HT1080 (cell line): Measurements from ENCODE around the gene TMEM35A. TPM values are rescaled to one million over a fixed set of nuclear protein-coding genes. Genes with fewer than 3 reads are reported as not detected.
A peak's percentile ranks its signal among the peaks of the same experiment; 100 is the strongest.

ENCODE experiments used
- DNase-seq: peaks from one replicate; pipeline ENCODE4 v3.0.0-alpha.2; 2015; ENCODE audit warnings: low read depth
- polyA plus RNA-seq, 2 experiments: library from polyadenylated mRNA; depleted of rRNA; stranded (reverse); fragments of >200 nt; gene quantifications; 2 replicates each; pipeline ENCODE4 v1.2.3, GENCODE V29; 2015
- total RNA-seq: library from RNA; depleted of rRNA; stranded (reverse); fragments of >200 nt; shearing (Covaris generic); gene quantifications from 2 replicates; pipeline ENCODE4 v1.2.3, GENCODE V29; 2014; rRNA removed

The TMEM35A gene, protein sequence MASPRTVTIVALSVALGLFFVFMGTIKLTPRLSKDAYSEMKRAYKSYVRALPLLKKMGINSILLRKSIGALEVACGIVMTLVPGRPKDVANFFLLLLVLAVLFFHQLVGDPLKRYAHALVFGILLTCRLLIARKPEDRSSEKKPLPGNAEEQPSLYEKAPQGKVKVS
- total RNA-seq: 0.16 TPM in 1 of 2 replicates, not detected in the other
- polyA plus RNA-seq (2015; cell fraction: cytosol; rRNA removed): not detected in 2 replicates
- not detected in 2 replicates for polyA plus RNA-seq (2015; cell fraction: nucleus; rRNA removed)

DNA sequence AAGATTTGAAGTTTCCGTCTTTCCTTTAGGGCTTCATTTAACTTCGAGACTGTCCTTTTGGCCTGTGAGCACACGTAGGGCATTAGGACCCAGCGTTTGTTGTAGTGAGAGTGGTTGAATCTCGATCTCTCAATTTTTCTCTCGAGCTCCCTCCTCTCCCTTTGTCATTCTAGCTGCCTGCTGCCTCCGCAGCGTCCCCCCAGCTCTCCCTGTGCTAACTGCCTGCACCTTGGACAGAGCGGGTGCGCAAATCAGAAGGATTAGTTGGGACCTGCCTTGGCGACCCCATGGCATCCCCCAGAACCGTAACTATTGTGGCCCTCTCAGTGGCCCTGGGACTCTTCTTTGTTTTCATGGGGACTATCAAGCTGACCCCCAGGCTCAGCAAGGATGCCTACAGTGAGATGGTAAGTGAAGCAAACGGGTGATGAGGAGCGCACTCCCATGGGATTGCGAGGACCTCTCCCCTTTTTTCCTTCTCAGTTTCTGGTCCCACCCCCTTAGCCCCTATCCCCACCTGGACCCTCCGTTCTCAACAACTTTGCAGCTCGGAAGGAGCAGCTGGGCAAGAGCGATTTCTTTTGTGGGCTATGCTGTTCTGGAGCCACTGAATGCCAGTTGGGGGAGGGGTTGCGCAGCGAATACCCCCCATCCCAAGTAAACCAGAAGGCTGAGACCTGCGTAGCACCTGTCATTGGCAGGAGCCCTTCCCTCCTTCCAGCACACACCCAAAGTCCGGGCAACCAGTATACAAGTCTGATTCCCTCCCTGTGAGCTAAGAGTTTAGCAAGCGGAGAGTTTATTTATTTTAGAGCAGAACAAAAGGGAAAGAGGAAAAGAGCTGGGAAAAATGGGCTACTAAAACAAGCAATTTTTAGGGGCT lies at the start of gene TMEM35A:
TSS of gene TMEM35A (plus strand) at position 164 of the 883 bp plus-strand sequence. CDS start at position 288, 124 bp downstream.
- no peak for DNase-seq

DNA sequence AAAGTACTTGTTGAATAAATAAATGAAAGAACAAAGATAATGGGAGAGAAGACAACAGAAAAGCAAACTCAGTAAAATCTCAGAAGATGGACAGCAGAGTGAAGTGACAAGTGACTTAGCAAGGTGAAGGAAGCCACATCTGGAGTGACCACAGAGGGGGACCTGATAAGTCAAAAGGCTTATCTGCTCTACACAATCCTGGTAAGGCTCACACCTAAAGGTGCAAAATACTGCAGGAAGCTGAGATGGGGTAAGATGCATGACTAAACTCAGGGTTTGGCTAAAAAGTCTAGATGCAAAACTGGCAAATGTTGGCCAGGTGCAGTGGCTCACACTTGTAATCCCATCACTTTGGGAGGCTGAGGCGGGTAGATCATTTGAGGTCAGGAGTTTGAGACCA lies 49.0 kb upstream of the TMEM35A start:
- no peak for DNase-seq

DNA sequence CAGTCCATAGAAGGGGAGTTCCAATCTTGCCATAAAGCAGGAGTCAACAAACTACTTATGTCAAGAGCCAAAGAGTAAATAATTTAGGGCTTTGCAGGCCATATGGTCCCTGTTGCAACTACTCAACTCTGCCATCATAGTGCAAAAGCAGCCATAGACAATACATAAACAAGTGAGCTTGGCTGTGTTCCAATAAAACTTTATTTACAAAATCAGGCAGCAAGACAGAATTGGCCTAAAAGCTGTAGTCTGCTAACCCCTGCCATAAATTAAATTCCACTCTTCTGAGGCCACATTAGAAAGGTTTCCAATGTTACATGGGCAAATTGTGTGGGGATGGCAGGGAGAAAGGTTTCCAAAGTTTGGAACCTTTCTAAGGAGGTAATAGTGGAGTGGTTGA lies 41.4 kb upstream of the TMEM35A start:
- DNase-seq: no peak

DNA sequence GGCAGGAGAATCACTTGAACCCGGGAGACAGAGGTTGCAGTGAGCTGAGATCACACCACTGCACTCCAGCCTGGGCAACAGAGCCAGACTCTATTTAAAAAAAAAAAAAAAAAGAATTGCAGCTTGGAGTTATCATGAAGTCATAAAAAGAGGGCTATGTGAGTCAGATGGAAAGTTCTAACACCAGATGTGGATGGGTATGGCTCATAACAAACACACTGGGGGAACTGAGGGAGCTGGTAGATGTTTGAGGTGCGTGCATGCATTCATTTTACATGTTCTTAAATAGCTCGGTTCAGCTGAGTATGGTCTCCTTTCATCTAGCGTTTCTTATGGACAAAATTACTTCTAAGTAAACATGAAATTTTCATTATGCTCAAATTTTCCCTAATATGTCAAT lies 38.5 kb upstream of the TMEM35A start:
- DNase-seq: no peak

DNA sequence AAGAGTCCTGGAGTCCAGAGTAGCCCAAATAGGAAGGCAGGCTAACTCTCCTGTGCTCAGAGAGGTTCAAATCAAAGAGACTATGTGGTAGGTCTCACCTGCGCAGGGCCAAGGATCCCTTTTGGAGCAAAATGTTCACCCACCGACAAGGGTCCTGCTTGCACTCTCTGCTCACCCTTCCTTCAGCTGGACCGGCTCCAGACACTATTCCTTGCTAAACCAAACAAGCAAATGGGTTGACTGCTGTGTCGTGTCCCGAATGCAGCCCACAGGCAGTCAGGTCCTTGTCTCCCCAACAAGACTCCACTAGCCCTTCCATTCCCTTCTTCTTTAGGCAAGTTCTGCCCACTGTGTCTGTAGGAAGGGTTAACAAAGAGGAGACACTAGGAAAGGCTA lies 27.5 kb upstream of the TMEM35A start:
- DNase-seq: no peak

DNA sequence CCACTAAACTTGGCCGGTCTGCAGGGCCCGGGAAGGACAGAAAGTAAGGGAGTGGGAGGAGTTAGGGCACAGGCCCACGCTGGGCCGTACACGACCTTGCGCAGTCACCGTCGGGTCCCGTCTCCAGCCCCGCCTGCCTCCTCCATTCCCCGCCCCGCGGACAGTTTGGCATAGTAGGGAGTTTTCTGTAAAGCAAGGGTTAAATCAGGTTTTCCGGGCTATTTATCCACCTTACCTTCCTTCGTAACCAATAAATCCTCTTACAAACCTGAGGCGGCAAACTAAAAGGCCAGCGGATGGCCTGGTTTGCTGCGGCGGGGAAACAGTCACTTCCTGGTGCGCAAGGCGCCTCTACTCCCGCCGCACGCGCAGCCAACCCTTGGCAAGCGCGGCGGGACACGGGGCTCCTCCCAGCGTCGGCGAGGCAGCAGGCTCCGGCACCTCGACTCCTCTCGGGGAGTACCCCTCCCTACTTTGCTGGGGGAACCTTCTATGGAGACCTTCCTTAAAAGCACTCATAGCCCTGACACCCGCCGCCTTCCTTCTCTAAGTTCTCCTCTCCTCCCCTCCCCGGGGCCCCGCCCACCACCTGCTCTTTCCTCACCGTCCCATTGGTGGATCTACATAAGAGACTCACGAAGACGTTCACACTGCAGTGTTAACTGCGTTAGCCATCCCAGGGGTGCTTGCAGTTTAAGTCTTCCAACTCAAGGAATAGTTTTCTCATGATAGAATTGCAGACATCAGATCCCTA lies 27.0 kb upstream of the TMEM35A start, which contains the start of gene TRMT2B:
TSS of gene TRMT2B (minus strand) at position 563 of the 754 bp plus-strand sequence. CDS start 9,822 bp downstream, outside the sequence.
- DNase-seq: peak; percentile 79

DNA sequence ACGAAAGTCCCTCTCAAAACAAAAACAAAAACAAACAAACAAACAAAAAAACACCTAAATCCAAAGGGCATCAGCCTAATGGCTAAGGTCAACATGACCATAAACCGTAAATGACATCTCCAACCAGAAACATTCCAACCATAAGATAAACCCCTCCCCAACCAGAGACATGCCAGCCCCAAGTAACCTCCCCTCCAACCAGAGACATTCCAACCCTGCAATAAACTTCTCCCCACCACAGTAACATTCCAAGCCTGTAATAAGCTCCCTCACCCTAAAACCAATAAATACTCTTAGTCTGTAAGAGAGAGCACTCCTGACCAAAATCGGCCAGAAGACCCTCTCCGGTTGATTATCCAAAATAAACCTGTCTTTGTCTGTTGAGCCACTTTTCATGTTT lies 22.1 kb upstream of the TMEM35A start:
- DNase-seq: peak; percentile 44

DNA sequence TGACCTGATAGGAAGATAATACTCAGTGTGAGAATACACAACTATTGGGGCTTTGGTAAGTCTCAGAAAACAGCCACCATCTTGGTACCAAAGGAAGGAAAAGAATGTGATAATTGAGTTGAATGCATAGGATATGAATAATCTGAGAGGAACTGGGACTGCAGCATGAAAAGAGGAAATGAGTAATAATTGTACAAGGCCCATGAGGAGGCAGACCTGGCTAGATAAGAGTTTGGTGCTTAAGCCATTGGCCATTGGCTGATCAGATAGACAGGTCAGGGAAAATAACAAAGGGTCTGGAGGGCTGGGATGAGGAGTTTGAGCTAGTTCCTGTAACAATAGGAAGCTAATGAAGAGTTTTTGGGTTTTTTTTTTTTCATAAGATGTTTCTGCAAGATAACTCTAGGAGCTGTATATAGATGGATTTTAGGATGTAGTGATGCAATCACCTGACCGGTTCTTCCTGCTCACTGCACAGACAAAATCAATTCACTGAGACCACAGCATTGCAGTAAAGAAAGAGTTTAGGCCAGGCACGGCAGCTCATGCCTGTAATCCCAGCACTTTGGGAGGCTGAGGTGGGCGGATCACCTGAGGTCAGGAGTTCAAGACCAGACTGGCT lies 21.5 kb upstream of the TMEM35A start:
- peak; percentile 90 for DNase-seq

DNA sequence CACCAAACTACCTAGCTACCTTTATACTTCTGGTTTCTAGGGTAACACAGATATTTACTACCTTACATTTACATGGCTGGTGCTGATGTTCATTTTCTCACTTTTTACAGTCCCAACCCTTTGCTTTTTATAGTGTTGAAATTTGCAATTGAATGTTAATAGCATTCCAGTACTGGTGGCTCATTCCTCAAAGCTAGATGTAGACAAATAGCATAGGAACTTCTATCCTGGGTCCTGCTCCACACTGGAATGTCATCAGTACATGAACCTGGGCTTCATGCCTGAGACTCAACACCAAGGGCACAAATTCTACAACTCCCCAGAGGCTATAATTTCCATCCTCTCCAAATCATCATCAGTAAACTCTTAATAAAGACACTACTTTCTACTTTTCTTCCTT lies 16.5 kb upstream of the TMEM35A start:
- DNase-seq: no peak

DNA sequence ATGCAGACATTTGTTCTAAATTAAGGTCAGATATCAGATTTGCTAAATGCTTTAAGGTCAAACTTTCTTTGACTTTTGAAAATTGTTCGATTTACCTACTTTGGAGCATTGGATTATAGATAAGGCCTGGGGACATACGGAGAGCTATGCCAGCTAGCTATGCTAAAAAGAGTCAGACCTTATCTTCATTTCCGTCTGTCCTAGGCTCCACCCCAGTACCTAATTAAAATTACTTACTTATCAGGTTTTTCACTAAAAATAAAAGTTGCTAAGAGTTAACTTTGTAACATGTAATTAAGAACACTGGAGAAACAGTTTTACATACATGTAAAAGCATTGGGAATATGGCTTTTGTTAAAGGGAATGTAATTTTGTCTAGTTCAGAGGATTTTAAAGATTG lies 7.1 kb upstream of the TMEM35A start:
- DNase-seq: no peak

DNA sequence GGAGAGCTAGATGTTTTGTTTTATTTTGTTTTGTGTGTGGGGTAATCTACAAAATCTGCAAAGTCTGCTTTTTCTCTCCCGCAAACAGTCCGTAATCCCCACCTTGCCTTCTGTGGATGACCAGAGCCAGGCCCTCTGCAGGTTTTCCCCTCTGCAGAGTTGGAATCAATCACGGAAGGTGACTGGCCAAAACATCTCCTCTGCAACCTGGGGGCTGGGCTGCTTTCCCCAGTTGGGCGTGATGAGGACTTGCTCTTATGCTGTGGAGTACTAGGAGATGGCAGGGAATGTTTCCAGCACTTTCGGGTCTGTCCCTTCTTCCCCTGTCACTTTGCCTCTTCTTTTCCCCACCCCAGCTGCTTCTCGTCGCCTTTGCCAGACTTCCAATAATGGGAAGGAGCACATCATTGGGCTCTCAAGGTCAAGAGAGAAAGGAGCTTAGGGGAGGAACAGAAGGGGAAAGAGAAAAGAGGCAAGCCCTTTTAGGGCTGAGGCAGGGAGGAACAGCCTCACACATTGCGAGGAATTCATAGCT lies 1.1 kb downstream of the TMEM35A start:
- DNase-seq: no peak

DNA sequence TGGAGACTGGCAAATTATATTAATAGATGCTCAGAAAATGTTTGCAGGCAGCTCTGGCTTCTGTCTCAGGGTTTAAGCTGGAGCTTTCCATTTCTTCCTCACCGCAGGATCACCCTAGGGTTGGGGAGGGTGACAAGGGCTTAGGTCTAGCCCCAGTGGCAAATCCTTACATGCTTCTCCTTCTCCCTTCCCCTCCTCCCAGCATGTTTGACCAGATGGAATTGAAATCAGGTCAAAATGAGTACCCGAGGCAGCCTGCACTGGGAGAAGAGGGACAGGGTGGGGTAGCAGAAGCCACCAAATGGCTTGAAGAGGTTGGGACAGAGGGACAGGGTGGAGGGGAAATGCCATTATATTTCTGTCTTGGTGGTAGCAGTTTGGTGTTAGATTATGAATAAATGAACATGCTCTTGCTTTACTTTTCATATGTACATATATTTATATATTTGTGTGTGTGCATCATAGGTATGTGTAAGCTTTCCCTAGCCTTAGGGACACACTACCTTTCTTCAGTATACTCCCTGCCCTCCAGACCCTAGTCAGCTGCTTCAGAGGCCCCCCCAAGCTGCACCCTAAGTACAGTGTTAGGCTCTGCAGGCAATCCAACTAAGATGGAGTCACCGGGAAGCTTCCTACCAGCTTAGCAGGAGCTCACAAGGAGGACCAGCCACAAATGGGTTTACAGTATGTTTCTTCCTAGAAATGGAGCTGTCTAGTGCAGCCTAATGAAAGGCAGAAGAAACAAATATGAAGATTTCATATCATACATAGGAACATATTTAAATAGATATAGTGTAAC lies 1.8 kb downstream of the TMEM35A start:
- no peak for DNase-seq

DNA sequence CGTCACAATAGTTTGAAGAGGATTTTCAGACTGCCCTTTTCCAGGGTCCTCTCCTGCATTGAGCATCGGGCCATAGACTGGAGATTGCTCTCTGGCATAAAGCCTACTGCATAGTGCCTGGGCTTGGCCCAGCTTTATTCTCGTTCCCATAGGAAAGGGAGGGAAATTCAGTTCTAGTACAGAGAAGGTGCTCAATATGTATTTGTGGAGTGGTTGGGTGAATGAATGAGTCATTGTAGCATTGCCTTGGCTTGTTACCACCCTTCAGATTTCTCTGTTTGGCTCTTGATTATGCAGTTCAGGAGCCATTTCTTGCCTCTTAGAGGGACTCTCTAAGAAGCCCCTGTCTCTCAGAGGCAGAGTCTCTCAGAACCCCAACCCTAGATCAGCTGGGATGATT lies 2.6 kb downstream of the TMEM35A start:
- DNase-seq: no peak

DNA sequence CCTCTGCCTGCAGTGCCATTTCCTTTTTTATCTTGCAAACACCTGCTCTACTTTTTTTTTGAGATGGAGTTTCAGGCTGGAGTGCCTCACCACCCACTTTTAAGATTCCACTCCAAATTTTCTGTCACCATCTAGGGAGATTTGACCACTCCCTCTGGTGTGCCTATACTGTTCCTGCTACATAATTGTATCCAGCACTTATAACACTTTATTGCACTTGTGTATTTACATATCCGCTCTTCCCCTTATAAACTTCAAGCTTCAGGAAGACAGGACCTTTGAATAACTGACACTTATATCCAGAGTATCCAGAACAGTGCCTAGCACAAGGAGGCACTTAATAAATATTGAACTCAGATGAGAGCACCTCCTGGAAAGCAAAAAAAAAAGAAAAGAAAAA lies 13.1 kb downstream of the TMEM35A start:
- no peak for DNase-seq

DNA sequence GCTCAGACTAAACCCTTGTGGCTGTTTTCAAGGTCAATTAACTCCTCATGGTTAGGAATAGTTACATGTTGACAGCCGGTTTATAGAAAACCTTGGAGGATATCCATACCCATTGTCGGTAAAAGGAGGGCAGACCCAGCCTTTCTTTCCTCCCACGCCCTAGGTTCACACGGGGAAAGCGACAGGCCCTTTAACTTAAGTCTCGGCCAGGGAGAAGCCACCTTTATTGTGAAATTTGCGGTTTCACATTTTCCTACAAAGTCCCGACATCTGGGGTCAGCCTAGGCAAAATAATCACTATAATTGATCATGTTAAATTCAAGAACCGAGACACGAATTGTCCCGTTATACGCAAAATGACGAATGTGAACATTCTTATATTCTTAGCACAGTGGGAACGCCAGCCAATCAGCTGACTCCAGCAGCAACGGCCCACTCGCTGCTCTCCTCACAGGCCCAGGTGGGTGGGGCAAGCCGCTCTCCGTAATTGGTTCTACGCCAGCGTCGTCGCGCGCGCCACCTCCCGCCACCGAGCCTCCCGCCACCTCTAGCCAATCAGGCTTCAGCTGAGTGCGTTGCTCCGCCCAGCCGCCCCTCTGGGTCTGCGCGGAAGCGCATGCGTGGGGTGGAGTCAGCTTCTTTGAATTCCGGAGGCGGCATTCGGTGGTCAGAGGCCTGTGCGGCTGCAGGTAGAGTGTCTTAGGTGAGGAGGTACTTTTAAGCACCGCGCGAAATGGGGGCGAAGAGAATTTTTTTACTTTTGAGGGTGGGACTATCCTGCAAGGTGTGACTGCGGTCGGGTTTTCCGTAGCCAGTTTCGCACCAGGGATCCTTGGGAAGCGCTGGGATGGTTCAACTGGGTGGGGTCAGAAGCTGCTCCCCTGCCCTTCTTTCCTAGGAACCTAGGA lies 19.1 kb downstream of the TMEM35A start, which contains the start of gene CENPI:
TSS of gene CENPI (plus strand) at position 659 of the 908 bp plus-strand sequence. CDS start 2,867 bp downstream, outside the sequence.
- peak; percentile 96 for DNase-seq

DNA sequence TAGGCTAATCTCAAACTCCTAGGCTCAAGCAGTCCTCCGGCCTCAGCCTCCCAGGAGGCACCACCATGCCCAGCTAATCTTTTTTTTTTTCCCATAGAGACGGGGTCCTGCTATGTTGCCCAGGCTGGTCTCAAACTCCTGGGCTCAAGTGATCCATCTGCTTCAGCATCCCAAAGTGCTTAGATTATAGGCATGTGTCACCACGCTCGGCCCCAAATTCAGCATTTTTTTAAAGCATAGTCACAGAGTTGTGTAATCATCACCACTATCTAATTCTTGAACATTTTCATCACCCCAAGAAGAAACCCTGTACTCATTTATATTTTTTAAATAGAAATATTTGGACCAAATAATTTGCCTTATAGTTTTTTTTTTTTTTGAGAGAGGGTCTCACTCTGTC lies 29.6 kb downstream of the TMEM35A start:
- peak; percentile 4 for DNase-seq

DNA sequence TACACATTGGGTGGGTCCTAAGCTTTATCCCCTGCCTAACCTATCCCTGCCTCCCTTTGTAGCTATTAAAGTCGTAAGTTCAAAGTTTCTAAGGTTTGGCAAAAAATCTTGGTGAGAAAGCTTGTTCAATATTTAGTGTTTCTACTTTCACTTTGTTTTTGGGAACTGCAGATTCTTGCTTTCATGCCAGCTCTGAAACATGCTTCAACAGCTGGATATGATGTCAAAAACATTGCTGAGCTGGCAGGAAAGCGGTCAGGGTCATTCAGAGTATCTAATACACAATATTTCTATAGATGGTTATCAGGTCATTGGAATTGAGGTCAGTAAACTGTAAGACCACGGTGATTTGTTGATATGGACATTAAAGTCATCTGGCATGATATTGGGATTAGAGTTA lies 39.0 kb downstream of the TMEM35A start:
- DNase-seq: no peak

DNA sequence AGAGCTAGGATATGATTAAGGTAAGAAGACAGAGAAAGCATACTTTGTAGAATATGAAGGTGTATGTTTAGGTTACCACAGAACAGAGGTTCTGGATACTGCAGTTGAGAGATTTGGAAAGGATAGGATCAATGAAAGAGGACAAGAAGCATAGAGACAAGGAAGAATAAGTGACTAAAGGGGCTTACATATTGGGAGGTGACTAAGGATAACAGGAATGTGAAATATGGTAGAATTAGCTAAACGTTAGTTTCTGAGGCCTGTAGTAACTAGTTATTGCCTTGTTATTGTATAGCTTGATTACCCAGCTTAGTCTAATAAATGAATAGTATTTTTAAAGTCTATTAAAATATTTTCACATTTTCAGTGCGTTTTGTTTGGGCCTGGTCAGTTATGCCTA lies 57.6 kb downstream of the TMEM35A start:
- no peak for DNase-seq
